Heart left ventricle (tissue), 13 donors: ENCODE results near the gene RPL6.

Experiments
- CTCF ChIP-seq, 12 donors: fragments of 200-600 bp; sonication (generic) in 4 of 12; IDR thresholded peaks; one replicate each; pipeline versions ENCODE4 v1.5.0 to v1.8.0; 2018 to 2022; ENCODE audit warnings: antibody characterized with exemption in 12 of 12, mild to moderate bottlenecking in 5 of 12
- POLR2A ChIP-seq, 2 donors: fragments of 450-650 bp; IDR thresholded peaks; one replicate each; pipeline ENCODE4 v1.6.1; 2017; ENCODE audit warnings: antibody characterized with exemption in 2 of 2, mild to moderate bottlenecking in 2 of 2, moderate library complexity in 2 of 2
- donor health status: ischemic (EF 13 %, LVEDD 7.1; RV severe dilation, severe dysfunction).
- donor health status: DM: no; HTN: yes; CAD: no.
- donor health status: DM: no; HTN: no; CAD: no.
- donor health status: ischemic (EF 25% LVEDD 6.9; RV normal size, moderate dysfunction).
- donor health status: ischemic (EF 25% LVEDD 5.7; RV mildly dilated, moderate dysfunction).
- donor health status: ischemic (EF 35%, LVEDD 5.7; RV mildly dilated, moderate dysfunction).
- donor health status: nonischemic (EF 11% LVEDD 7.7; RV severe dilation, severe dysfunction).
- donor health status: DM: yes; HTN: yes; CAD: no.
- donor health status: PGD.
- donor health status: ischemic (EF 29% LVEDD 5.4; RV normal size, mild dysfunction).
- donor health status: nonischemic (EF 23%, LVEDD 6.1; RV moderate dilation, normal function).

DNA sequence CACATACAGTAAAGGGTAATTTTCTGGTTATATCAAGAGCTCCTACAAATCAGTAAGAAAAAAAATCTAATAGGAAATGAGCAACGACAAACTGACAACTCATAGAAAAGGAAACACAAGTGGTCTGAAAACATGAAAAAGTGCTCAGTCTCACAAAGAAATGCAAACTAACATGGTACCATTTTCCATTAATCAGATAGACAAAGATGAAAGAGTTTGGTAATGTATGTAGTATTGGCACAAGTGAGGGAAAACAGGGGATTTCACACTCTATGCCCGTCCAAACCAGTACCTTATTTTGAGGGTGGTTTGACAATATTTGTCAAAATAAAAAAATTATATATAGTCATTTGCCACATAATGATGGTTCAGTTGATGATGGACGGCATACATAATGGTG, 22.6 kb upstream of the RPL6 start:
- TF ChIP-seq CTCF (IDR thresholded peaks at IDR 0.05) (no peak), POLR2A (IDR thresholded peaks at IDR 0.05) (no peak)
